ENCODE measurements around the gene POMGNT1. TPM values are rescaled to one million over a fixed set of nuclear protein-coding genes. Genes with fewer than 3 reads are reported as not detected.
A peak's percentile ranks its signal among the peaks of the same experiment; 100 is the strongest.

POMGNT1 gene
- total RNA-seq, 1 donor from 2014 or later, result 55.7 TPM

DNA sequence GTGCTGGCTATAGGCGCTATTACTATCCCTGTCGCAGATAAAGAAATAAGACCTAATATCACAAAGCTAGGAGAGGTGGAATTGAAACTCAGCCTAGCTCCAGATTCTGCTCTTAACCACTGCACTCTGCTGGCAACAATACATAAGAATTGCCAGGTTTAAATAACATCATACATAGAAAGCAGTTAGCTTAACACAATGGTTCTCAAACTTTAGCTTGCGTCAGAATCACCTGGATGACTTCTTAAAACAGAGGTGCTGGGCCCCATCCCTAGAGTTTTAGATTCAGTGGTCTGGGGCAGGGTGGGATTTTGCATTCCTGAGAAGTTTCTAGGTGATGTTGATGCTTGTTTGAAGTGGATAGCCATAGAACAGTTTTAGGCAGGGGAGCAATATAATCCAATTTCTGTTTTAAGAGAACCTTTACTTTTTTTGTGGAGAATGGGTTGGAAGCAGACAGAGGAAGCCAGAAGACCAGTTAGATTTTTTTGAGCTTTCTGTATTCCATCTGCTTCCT is 1.1 kb upstream of the POMGNT1 start:
- no peak for TF ChIP-seq EZH2phosphoT487 (IDR thresholded peaks at IDR 0.05)
- TF ChIP-seq, protein P1, sequence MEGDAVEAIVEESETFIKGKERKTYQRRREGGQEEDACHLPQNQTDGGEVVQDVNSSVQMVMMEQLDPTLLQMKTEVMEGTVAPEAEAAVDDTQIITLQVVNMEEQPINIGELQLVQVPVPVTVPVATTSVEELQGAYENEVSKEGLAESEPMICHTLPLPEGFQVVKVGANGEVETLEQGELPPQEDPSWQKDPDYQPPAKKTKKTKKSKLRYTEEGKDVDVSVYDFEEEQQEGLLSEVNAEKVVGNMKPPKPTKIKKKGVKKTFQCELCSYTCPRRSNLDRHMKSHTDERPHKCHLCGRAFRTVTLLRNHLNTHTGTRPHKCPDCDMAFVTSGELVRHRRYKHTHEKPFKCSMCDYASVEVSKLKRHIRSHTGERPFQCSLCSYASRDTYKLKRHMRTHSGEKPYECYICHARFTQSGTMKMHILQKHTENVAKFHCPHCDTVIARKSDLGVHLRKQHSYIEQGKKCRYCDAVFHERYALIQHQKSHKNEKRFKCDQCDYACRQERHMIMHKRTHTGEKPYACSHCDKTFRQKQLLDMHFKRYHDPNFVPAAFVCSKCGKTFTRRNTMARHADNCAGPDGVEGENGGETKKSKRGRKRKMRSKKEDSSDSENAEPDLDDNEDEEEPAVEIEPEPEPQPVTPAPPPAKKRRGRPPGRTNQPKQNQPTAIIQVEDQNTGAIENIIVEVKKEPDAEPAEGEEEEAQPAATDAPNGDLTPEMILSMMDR (IDR thresholded peaks at IDR 0.05), result no peak
- TF ChIP-seq EZH2 (IDR thresholded peaks at IDR 0.05), result no peak
- H3K36me3 ChIP-seq, result no peaks in the 10 kb centered on the region
- H3K4me1 ChIP-seq, result peaks cover 7% of the 10 kb centered on the region
- Mint-ChIP-seq H3K36me3 (peaks cover 2% of the 10 kb centered on the region), H3K4me1 (peaks cover 28% of the 10 kb centered on the region), H3K27me3 (ENCODE audit: insufficient read depth, low read depth) (peaks cover 3% of the 10 kb centered on the region), H3K9me3 (no peaks in the 10 kb centered on the region), H3K27ac (no peak overlapping the region), H3K4me3 (peak overlapping the region; percentile 83)
- H3K9me3 ChIP-seq (ENCODE audit: low read depth), result no peaks in the 10 kb centered on the region
- peaks cover 4% of the 10 kb centered on the region for H3K27me3 ChIP-seq
- no peak overlapping the region for H2AFZ ChIP-seq (replicated peaks)
- no peak overlapping the region for H3K27ac ChIP-seq
- H3K4me2 ChIP-seq, result peak overlapping the region; percentile 98
- H3F3A ChIP-seq (ENCODE audit: low read depth), result peaks cover 26% of the 10 kb centered on the region
- peaks cover 5% of the 10 kb centered on the region for H4K20me1 ChIP-seq (ENCODE audit: low read depth)
- H3K9ac ChIP-seq, result no peak overlapping the region
- peak overlapping the region; percentile 89 for H3K4me3 ChIP-seq
- H3K79me2 ChIP-seq (ENCODE audit: low read depth), result peaks cover 11% of the 10 kb centered on the region
- DNase-seq (ENCODE audit: low spot score), result no peak

DNA sequence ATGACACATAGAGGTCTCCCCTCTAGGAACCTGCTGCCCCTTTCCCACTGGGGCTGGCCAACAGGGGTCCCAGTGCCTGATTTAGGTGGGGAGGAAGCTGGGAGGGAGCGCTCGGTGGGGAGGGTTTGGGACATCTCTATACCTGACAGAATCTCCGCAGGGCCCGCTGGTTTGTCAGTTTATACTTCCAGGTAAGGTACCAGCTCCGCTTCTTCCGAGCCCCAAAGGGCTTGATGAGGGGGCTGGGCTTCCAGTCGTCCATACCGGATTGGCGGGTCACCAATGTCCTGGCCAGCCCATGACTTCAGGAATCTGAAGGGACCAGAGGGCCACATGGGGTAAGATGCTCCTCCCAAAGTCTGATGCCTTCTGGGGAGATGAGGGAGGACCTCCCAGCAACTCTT is 672 bp downstream of the POMGNT1 start:
- no peak for DNase-seq (ENCODE audit: low spot score)
- H4K20me1 ChIP-seq (ENCODE audit: low read depth), result peaks cover 5% of the 10 kb centered on the region
- H3K4me1 ChIP-seq, result peaks cover 7% of the 10 kb centered on the region
- H3K4me1 Mint-ChIP-seq, result peaks cover 16% of the 10 kb centered on the region
- peaks cover 4% of the 10 kb centered on the region for H3K27me3 Mint-ChIP-seq (ENCODE audit: insufficient read depth, low read depth)
- no peak for TF ChIP-seq EZH2phosphoT487 (IDR thresholded peaks at IDR 0.05)
- no peak for TF ChIP-seq EZH2 (IDR thresholded peaks at IDR 0.05)
- TF ChIP-seq, protein P1 (IDR thresholded peaks at IDR 0.05), result no peak
- peak overlapping the region; percentile 72 for H3K9ac ChIP-seq
- H3K9me3 ChIP-seq (ENCODE audit: low read depth), result no peaks in the 10 kb centered on the region
- peak overlapping the region; percentile 88 for H3K4me3 Mint-ChIP-seq
- peaks cover 10% of the 10 kb centered on the region for H3K36me3 Mint-ChIP-seq
- H3K79me2 ChIP-seq (ENCODE audit: low read depth), result peaks cover 11% of the 10 kb centered on the region
- H3K4me3 ChIP-seq, result peak overlapping the region; percentile 89
- H3K4me2 ChIP-seq, result peak overlapping the region; percentile 98
- H3K27ac Mint-ChIP-seq, result no peak overlapping the region
- no peak overlapping the region for H2AFZ ChIP-seq (replicated peaks)
- no peak overlapping the region for H3K27ac ChIP-seq
- H3F3A ChIP-seq (ENCODE audit: low read depth), result peaks cover 26% of the 10 kb centered on the region
- H3K9me3 Mint-ChIP-seq, result no peaks in the 10 kb centered on the region
- no peaks in the 10 kb centered on the region for H3K36me3 ChIP-seq
- H3K27me3 ChIP-seq, result peaks cover 4% of the 10 kb centered on the region

DNA sequence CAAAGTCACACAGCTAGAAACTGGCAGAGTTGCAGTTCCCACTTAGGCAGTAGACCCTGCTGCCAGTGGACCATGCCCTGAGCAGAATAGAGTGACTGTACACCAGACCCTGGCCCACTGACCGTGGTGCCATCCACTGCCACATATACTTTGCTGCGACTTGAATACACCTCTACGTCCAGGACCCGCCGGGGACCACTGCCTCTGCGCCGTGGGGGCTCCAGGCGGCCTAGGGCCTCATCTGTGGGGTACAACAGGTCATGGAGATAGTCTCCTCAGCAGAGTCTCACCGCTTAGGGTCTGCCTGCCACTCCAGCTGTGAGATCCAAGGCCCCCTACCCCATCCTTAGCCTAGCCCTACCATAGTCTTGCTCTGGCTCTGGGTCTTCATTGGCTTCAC is 1.6 kb downstream of the POMGNT1 start:
- H3K9me3 ChIP-seq (ENCODE audit: low read depth), result no peaks in the 10 kb centered on the region
- Mint-ChIP-seq H3K9me3 (no peaks in the 10 kb centered on the region), H3K36me3 (peaks cover 14% of the 10 kb centered on the region), H3K4me1 (peaks cover 15% of the 10 kb centered on the region), H3K27ac (no peak overlapping the region), H3K27me3 (ENCODE audit: insufficient read depth, low read depth) (peaks cover 4% of the 10 kb centered on the region), H3K4me3 (peak overlapping the region; percentile 88)
- DNase-seq (ENCODE audit: low spot score), result no peak
- H3K36me3 ChIP-seq, result no peaks in the 10 kb centered on the region
- peaks cover 26% of the 10 kb centered on the region for H3F3A ChIP-seq (ENCODE audit: low read depth)
- H3K27ac ChIP-seq, result no peak overlapping the region
- no peak overlapping the region for H3K4me3 ChIP-seq
- H4K20me1 ChIP-seq (ENCODE audit: low read depth), result peaks cover 5% of the 10 kb centered on the region
- H3K79me2 ChIP-seq (ENCODE audit: low read depth), result peaks cover 11% of the 10 kb centered on the region
- TF ChIP-seq, protein P1 (IDR thresholded peaks at IDR 0.05), result no peak
- no peak for TF ChIP-seq EZH2phosphoT487 (IDR thresholded peaks at IDR 0.05)
- no peak for TF ChIP-seq EZH2 (IDR thresholded peaks at IDR 0.05)
- peaks cover 7% of the 10 kb centered on the region for H3K4me1 ChIP-seq
- H2AFZ ChIP-seq (replicated peaks), result no peak overlapping the region
- no peak overlapping the region for H3K9ac ChIP-seq
- no peak overlapping the region for H3K4me2 ChIP-seq
- no peaks in the 10 kb centered on the region for H3K27me3 ChIP-seq
